ENCODE results near the gene FAM32A. TPM values are rescaled to one million over a fixed set of nuclear protein-coding genes. Genes with fewer than 3 reads are reported as not detected.

Gene FAM32A
- total RNA-seq, 1 experiment from 2014 or later = 141 TPM

- BruUV-seq (replicated peaks) = no TSS peak
- Histone ChIP-seq H3K27me3 (ENCODE audit: low read length) (no peaks in the 10 kb centered on the region), H3K4me3 (ENCODE audit: low read length) (no peak overlapping the region), H4K20me1 (ENCODE audit: low read length) (no peaks in the 10 kb centered on the region), H3K27ac (ENCODE audit: low read length) (no peak overlapping the region), H3K4me1 (ENCODE audit: insufficient read depth, low read length) (no peaks in the 10 kb centered on the region), H3F3A (ENCODE audit: low read length, unreplicated experiment) (no peaks in the 10 kb centered on the region), H2AFZ (ENCODE audit: low read length) (no peak overlapping the region), H3K4me2 (ENCODE audit: low read length) (no peak overlapping the region), H3K9ac (ENCODE audit: low read length) (no peak overlapping the region), H3K9me3 (ENCODE audit: low read length) (no peaks in the 10 kb centered on the region), H3K79me2 (ENCODE audit: low read length) (no peaks in the 10 kb centered on the region), H3K9me2 (replicated peaks; ENCODE audit: low read length) (no peaks in the 10 kb centered on the region), H3K36me3 (ENCODE audit: low read depth, low read length) (peaks cover 6% of the 10 kb centered on the region)
- POLR2A ChIA-PET (ENCODE audit: unreplicated experiment) = no interaction called here
- ATAC-seq = no peak
- intact Hi-C loops (cut with micrococcal nuclease) = no loop called here
- CTCF ChIA-PET = interaction anchor here (0.7 kb wide), 1 partner anchor 65 kb away, joined by 3 read pairs; no protein-coding TSS in a partner anchor
- no peak for TF ChIP-seq CTCF (conservative IDR thresholded peaks at IDR 0.05; ENCODE audit: low read depth, low read length)
- TF ChIP-seq EZH2phosphoT487 (IDR thresholded peaks at IDR 0.05; ENCODE audit: borderline replicate concordance, low read length) = no peak
- no peak for TF ChIP-seq EZH2 (IDR thresholded peaks at IDR 0.05; ENCODE audit: low read length, unreplicated experiment)
- DNase-seq = peak; percentile 23
Observed at GRCh38 chr19:16153582-16154336, 31.5 kb upstream of the FAM32A start.

- Histone ChIP-seq H4K20me1 (ENCODE audit: low read length) (no peaks in the 10 kb centered on the region), H3K27me3 (ENCODE audit: low read length) (no peaks in the 10 kb centered on the region), H3K4me3 (ENCODE audit: low read length) (no peak overlapping the region), H3K4me1 (ENCODE audit: insufficient read depth, low read length) (0 out of 2 replicates have a peak, but pooled peaks cover under 1% of the 10 kb centered on the region), H3K4me2 (ENCODE audit: low read length) (no peak overlapping the region), H3F3A (ENCODE audit: low read length, unreplicated experiment) (no peaks in the 10 kb centered on the region), H3K9ac (ENCODE audit: low read length) (no peak overlapping the region), H3K9me3 (ENCODE audit: low read length) (no peaks in the 10 kb centered on the region), H3K27ac (ENCODE audit: low read length) (no peak overlapping the region), H3K79me2 (ENCODE audit: low read length) (no peaks in the 10 kb centered on the region), H2AFZ (ENCODE audit: low read length) (no peak overlapping the region), H3K36me3 (ENCODE audit: low read depth, low read length) (peaks cover 6% of the 10 kb centered on the region), H3K9me2 (replicated peaks; ENCODE audit: low read length) (no peaks in the 10 kb centered on the region)
- POLR2A ChIA-PET (ENCODE audit: unreplicated experiment) = no interaction called here
- intact Hi-C loops (cut with micrococcal nuclease) = no loop called here
- TF ChIP-seq EZH2 (IDR thresholded peaks at IDR 0.05; ENCODE audit: low read length, unreplicated experiment) = no peak
- TF ChIP-seq EZH2phosphoT487 (IDR thresholded peaks at IDR 0.05; ENCODE audit: borderline replicate concordance, low read length) = no peak
- TF ChIP-seq CTCF (conservative IDR thresholded peaks at IDR 0.05; ENCODE audit: low read depth, low read length) = no peak
- CTCF ChIA-PET = interaction anchor here (0.7 kb wide), 1 partner anchor 66 kb away, joined by 3 read pairs; no protein-coding TSS in a partner anchor
- BruUV-seq (replicated peaks) = no TSS peak
- ATAC-seq (no peak), DNase-seq (no peak)
Observed at GRCh38 chr19:16154557-16154956, 30.7 kb upstream of the FAM32A start.

GRCh38 chr19:16155128-16155527, 30.1 kb upstream of the FAM32A start:
- Histone ChIP-seq H3K36me3 (ENCODE audit: low read depth, low read length) (peaks cover 6% of the 10 kb centered on the region), H3K4me3 (ENCODE audit: low read length) (no peak overlapping the region), H3K4me2 (ENCODE audit: low read length) (no peak overlapping the region), H3K4me1 (ENCODE audit: insufficient read depth, low read length) (peaks cover 6% of the 10 kb centered on the region), H3K79me2 (ENCODE audit: low read length) (no peaks in the 10 kb centered on the region), H3K9ac (ENCODE audit: low read length) (no peak overlapping the region), H2AFZ (ENCODE audit: low read length) (no peak overlapping the region), H4K20me1 (ENCODE audit: low read length) (no peaks in the 10 kb centered on the region), H3K27me3 (ENCODE audit: low read length) (no peaks in the 10 kb centered on the region), H3K27ac (ENCODE audit: low read length) (no peak overlapping the region), H3K9me3 (ENCODE audit: low read length) (no peaks in the 10 kb centered on the region), H3K9me2 (replicated peaks; ENCODE audit: low read length) (no peaks in the 10 kb centered on the region), H3F3A (ENCODE audit: low read length, unreplicated experiment) (no peaks in the 10 kb centered on the region)
- CTCF ChIA-PET = no interaction called here
- ATAC-seq (no peak), DNase-seq (no peak)
- intact Hi-C loops (cut with micrococcal nuclease) = no loop called here
- no TSS peak for BruUV-seq (replicated peaks)
- no peak for TF ChIP-seq CTCF (conservative IDR thresholded peaks at IDR 0.05; ENCODE audit: low read depth, low read length)
- TF ChIP-seq EZH2phosphoT487 (IDR thresholded peaks at IDR 0.05; ENCODE audit: borderline replicate concordance, low read length) = no peak
- no peak for TF ChIP-seq EZH2 (IDR thresholded peaks at IDR 0.05; ENCODE audit: low read length, unreplicated experiment)
- POLR2A ChIA-PET (ENCODE audit: unreplicated experiment) = no interaction called here

Data from PC-3 (cell line).